ENCODE measurements around the gene BAK1.

The BAK1 gene

DNA sequence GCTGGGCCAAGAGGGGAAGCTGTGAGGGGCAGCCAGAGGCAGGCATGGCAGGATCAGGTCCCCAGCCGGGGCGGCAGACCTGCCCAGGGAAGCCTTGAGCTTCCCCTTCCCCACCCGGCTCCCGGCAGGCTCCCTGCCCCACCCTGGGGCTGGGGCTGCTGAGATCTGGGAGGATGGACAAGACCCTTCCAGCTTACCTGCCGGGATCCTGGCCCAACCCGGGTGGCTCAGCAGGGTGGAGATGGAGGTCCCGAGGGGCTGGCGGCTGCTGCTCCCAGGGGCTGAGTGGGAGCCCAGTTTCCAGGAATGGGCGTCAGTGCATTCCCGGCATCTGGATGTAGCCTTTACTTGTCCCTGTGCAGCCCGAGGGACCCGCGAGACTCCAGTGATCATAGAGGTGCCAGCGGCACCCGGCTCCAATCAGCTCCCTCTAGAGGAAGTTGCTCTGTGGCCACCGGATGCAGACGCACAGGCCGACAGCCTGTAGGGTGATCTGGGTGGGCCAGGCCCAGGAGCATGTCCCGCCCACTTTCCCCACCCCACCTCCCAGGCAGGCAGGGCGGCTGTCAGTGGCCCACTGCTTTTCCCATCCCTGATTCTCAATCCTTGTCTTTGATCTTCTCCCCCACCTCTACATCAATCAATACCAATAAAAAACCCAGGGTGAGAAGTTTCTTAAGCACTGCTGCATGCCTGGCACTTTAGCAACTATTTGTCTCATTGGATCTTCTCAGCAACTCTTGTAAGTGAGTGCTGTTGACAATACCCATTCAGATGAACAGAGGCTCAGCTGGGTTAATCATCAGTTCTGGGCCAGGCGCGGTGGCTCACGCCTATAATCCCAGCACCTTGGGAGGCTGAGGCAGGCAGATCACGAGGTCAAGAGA is at the start of gene BAK1:
Gene BAK1 (minus strand): TSS at position 449 of the 887 bp plus-strand sequence. CDS start 2,672 bp downstream, outside the sequence.
- DNase-seq (ENCODE audit: low spot score), result peak; percentile 97

DNA sequence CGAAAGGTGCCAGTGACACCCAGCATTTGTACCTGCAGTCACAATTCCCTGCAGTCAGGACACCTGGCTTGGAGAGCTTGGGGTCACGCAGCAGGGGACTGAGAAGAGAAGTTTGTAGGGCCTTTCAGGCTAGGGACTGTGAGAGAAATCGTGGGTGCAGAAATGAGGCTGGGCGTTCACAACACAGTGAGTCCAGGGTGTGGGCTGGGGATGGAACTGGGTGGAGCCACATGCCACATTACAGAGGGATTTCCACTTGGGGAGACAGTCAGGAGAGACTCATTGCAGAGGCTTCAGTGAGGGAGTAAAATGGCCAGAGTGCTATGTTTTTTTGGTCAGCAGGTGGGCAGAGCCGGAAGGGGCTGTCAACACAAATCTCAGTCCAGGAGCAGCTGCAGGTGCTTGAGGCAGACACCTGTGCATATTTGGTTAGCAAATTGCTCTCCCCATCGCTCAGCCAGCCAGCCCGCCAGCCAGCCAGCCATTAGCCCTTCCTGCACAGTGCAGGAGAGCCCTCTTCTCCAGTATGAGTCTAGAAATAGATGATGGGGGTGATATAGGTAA is 48.4 kb upstream of the BAK1 start:
- no peak for DNase-seq (ENCODE audit: low spot score)

DNA sequence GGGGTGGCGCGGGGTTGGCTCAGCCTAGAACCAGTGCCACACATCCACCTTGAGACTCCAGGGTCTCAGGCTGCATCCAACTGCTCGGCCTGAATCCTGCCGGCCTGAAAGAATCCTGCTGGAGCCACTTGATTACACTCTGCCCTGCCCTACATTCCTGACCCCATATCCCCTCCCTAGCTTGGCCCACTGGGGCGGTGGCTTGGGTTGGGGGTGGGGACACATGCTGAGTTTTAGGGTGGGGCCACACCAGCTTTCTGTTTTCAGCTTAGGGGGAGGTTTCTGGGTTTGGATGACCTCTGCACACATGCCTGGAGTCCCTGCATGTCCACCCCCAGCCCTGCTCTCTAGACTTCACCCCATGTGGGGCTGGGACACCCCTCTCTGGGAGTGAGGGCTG is 47.8 kb upstream of the BAK1 start:
- no peak for DNase-seq (ENCODE audit: low spot score)

DNA sequence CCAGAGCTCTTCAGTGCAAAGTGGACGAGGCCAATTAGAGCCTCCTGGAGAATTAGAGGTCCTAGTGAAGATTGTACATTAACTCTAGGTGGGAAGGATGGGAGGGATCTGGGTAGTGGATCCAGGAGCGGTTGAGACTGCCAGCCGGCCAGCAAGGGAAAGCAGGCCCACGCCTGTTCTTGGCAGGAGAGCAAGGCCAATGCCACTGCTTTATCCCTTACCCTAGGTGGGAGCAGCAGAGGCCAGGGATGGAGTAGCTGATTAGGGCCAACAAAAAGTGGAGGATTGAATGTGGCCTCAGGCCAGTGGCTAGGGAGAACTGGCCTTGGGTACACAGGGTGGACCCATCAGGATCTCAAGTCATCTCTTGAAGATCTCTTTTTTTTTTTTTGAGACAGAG is 44.8 kb upstream of the BAK1 start:
- no peak for DNase-seq (ENCODE audit: low spot score)

DNA sequence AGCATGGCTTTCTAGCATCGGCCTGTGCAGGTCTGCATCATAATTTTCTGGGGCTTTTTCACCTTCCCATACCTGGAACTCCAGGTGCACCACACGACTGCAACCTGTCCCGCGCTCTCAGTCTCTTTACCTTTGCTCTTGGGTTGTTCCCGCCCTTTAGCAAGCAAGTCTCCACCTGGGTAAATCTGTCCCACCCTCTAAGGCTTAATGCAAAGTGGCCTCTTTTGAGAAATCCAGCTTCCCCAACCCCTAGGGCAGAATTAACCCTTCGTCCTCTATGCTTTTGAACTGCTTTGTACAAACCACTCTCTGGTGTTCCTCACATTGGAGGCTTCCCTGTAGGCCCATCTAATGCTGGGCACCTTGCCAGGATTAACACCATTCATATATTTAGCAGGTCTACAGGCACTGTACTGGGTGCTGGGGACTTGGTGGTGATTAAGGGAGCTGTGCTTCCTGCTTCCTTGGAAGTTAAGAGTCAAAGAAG is 43.9 kb upstream of the BAK1 start:
- DNase-seq (ENCODE audit: low spot score), result no peak

DNA sequence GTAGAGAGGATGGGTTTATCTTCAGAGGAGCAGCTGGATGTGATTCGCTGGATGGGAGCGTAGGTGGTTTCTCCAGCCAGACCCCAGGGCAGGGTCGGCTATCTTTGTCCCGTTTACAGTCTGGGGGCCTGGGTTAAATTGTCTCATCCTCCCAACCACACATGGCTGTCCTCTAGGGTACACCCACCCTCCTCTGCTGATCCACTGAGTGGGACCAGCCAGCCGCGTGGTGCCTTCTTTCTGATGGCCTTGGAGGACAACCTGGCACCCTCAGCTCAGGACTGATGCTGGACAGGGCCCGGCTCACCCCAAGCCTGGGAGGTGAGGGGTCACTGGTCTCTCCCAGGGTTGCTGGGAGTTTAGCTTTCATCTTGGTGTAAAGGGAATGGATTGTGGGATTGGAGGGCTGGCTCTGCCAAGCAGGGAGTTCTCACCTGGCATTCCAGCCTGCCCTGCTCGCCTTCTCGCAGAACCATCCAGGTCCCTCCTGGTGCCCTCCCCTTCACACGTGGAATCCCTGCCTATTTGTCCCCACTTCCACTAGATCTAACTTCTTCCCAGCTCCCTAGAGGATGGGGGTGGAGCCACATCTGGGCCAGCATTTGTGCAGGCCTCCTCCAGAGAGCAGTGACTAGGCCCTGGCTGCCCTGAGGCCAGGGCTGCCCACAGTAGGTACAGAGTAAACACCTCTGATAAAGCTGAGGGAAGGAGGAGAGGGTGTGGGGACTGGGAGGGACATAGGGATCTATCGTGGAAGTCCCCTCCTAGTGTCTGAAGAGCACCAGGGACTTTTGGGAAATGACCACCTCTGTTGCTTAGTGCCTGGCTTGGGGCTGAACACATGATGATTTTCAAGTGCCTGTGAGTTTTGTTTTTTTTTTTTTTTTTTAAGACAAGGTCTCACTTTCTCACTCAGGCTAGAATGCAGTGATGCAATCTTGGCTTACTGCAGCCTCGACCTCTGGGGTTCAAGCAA is 42.7 kb upstream of the BAK1 start:
- no peak for DNase-seq (ENCODE audit: low spot score)

DNA sequence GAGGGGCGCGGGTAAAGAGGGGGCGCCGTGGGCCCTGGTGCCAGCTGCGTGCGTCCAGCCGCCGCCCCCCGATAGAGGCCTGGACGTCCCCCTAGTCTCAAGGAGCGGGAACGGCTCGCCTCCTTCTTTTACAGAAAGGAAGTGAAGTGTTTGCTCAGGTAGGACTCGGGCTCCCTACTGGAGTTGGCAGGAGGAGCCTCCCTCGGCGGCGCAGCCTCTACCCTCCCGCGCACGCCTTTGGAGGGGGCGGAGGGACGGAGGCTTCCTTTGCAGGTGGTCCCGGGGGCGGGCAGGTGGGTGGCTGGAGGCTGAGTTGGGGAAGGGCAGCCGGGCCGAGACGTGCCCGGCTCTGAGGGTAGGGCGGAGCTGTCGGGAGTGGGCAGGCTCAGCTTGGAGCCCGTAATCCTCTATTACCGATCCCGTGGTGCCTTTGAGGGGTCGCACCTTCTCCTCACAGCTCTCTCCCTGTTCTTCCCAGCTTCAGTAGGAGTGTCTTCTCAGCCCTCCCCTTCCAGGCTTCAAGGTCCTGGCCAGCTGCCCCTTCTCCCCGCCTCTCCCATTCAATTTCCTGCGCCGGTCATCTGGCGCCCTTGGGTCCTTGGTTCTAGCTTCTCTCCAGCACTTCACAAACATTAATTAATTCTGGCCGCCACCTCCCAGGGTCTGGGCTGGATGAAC is 41.8 kb upstream of the BAK1 start:
- no peak for DNase-seq (ENCODE audit: low spot score)

DNA sequence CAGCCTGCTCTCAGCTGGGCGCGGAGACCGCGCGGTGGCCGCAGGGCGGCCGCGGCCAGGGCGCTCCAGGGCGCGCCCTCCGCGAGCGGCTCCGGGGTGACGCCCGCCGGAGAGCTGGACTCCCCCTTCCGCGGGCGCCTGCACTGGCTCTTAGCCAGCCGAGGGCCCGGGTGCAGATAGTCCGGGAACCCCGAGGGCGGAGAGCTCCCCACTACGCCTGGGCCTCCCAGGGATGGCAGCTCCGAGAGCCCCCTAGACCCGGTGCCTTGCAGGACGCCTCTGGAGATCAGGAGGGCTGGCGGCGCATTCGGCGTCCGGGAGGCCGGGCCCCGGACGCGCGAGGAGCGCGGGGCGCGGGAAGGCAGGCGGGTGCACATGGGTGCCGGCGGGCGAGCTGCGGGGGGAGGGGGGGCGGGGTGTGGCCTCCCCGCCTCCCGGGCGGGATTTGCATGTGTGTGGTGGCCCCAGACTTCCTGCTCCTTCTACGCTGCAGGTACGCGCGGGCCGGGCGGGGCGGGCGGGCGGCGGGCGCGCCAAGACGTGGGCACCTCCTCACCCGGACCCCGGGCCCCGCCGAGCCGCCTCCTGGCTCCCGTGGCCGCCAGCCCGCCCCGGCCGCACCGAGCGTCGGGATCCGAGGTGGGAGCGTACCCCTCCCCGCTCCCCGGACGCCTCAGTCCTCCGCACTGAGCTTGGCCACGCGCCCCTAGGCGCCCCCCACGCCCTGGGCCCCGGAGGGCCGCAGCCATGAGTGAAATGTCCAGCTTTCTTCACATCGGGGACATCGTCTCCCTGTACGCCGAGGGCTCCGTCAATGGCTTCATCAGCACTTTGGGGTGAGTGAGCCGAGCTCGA is 41.0 kb upstream of the BAK1 start, which contains the start of gene ITPR3:
Gene ITPR3 (plus strand): TSS at position 467 of the 855 bp plus-strand sequence. CDS start 281 bp downstream, at position 748.
- no peak for DNase-seq (ENCODE audit: low spot score)

DNA sequence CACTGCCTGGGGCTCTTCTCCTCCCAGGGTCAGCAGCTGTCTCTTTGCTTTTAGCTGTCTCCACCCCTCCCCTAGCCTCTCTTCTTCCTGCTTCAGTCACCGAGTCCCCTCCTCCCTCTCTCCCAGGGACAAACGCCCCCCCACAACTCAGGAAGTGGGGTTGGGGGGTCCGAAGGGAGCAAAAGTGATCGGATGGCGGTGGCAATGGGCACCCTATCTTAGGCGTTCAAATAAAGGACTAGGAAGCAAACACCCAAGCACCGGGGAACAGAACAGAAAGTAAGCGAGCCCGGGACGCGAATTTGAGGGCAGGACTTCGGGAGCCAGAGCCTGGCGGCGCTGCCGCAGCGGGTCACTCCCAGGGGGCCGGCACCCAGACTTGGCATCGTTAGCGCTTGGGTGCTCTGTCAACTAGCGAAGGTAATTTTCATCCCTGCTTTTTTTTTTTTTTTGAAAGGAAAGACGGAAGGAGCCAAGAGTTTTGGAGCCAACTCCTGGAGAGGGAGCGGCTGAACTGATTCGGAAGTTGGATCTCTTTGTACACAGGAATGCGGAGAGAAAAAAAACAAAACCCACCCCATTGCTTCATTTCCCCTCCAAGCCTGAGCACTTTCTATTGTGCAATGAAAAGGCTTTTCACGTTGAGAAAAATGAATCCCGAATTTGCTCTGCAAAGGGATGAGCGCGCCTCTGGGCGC is 40.2 kb upstream of the BAK1 start:
- DNase-seq (ENCODE audit: low spot score), result no peak

DNA sequence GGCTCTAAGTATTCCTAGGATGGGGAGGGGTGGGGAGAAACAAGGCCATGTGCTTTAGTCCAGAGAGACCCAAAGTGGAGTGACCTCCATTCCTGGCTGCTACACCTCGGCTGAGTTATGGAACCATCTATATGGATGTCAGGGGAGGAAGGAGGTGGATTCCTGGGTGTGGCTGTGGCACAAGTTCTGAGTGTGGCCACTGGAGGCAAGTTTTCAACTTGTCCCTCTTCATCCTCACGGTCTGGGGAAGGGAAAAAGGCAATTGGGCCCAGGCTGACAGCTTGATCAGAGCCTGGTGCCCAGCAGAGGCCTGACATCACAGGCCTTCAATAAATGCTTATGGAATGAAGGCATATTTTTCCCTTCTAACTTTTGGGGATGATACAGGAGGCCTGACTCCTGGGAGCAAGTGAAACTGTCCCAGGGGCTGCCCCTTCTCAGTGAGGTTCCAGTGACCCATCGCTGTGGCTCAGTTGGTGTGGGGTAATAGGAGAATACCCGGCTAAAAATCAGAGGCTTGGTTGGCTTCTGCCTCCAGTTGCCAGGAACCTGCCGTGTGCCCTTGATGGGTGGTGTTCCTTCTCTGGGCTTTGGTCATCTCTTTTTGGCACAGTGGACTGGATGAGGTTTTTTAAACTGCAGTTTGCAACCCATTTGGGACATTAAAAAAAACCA is 39.2 kb upstream of the BAK1 start:
- no peak for DNase-seq (ENCODE audit: low spot score)

DNA sequence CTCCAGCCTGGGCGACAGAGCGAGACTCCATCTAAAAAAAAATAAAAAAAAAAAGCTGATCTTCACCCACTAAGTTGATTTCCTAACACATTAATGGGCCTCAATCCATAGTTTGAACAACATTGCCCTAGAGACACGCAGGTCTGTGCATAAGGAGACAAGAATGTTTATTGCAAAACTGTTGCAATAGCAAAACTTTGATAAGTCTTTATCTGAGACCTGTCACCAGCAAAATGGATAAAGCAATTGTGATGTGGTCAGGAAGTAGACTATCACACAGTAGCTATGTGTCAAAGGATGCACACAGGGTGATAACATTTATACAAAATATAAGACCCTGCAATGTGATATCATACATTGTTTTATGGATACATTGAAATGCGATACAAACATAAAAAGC is 36.8 kb upstream of the BAK1 start:
- no peak for DNase-seq (ENCODE audit: low spot score)

DNA sequence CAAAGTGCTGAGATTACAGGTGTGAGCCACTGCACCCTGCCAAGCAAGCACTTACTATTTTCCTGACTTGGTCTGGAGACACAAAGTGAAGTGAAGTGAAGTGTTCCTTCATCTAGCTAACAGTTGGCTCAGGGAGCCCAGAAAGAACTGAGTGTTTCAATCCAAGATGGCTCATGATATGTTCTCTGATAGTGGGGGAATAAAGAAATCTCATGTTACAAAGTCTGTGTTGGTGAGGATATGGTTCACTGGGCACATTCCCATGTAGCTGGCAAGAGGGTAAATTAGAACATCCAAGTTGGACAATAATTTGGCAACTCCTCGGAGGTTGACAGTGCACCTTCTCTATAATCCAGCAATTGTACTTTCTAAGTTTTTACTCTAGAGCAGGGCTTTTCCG is 36.0 kb upstream of the BAK1 start:
- no peak for DNase-seq (ENCODE audit: low spot score)

DNA sequence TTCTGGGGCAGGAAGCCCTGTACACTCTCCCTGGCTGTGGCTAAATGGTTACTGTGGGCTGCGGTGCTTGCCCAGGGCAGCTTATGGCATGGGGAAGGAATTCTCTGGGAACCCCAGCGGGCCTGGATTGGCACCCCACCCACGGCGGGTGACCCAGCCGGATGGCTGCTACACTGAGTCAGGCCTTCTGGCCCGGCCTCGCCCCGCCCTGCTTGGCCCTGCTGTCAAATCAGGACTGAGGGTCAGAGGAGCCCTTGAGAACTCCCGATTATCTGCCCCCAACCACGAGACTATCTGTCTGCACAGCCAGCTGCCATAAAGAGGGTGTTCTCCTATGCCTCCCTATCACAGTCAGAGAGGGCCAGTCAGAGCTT is 33.7 kb upstream of the BAK1 start:
- no peak for DNase-seq (ENCODE audit: low spot score)

DNA sequence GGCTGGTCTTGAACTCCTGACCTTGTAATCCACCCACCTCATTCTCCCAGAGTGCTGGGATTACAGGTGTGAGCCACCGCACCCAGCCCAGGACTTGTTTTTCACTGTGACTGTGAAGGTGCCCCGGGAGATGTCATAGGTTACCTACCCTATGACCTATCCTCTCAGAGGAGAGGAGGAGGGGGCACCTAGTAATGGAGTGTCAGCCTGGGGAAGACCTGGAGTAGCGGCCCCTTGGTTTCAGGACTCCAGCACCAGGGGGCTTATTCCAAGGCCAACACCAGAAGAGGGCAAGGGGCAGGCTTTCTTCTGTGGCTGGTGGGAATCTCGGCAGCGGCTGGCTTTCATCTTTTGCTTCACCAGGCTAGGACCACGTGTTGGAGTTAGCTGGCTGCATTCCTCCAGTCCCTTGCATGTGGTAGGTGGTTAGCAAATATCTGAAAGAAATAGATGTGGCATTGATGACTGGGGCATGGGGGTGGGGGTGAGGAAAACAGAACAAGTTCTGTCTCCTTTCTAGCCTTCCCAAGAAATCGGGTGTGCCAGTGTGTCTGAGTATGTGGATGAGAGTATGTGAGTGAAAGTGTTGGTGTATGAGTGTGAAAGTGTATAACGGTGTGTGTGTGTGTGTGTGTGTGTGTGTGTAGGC is 33.2 kb upstream of the BAK1 start:
- DNase-seq (ENCODE audit: low spot score), result no peak

DNA sequence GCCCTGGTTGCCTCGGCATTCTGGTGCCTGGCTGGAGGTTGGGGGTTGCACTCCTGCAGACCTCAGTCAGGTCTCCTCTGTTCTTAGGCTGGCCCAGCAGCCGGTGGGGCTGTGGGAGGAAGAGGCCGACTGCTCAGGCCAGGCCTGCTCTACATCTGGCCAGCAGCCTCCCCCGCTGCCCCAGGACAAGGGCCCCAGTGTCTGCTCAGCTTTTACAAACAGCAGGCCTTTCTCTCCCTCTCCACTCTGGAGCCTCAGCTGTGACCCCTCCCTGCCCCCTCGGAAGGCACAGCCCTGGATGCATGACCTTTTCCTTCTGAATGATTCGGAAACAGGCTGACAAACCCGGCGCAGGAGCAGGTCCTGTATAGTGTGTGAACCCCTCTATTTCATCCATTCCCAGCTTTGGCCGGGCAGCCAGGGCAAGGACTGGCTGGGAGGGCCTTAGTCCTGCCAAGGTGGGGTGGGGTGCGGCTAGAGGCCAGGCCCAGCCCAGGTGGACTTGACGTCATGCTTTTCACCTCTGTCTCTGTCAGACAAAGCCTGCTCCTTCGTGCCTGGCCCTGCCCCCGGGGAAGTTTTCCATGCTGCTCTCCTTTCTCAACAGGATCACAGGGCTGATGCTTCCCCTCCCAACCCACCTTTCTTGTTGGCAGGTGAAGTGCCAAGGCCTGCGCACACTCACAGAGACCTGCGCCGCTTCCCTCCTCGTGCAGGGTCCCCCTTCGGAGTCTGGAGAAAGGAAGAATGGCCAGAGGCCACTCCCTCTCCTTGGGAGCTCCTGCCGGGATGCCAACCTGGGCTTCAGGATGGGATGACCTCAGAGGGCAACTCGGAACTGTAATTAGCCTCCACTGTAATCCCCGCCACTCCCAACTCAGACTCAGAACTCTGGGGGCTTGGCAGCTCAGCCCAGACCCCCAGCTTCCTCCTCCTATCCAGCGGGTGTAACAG is 31.0 kb upstream of the BAK1 start:
- peak; percentile 86 for DNase-seq (ENCODE audit: low spot score)

DNA sequence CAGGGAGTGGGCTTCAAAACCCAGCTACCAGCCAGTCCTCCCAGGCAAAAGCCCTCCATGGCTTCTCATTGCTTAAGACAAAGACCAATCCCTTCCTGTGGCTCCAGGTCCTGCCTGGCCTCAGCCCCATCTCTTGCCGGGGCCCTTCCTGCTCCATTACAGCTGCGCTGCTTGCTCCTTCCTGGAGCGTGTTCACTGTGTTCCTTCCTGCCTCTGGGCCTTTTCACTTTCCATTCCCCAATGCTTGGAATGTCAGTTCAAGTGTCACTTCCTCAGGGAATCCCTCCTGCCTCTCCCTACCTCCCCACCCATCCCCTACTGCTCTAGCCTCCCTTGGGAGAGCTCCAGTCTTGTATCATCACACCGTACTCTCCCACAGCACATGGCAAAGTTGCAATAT is 30.0 kb upstream of the BAK1 start:
- DNase-seq (ENCODE audit: low spot score), result no peak

DNA sequence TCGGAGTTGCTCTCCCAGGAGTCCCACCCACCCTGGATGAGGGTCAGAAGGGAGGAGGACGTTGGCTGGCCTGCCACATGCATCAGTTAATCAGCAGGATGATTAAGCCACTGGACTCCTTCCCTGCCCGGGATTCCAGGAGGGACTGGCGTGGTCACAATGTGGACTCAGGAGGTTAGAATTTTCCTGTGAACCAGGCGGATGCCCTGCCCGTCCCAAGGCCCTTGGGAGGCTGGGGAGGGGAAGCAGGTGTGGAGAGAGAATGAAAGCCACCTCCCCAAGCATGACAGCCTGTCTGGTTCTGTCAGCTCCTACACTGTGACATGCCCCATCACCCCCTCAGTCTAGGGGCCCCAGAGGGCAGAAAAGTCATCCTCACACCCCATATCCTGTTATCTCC is 29.5 kb upstream of the BAK1 start:
- DNase-seq (ENCODE audit: low spot score), result no peak

DNA sequence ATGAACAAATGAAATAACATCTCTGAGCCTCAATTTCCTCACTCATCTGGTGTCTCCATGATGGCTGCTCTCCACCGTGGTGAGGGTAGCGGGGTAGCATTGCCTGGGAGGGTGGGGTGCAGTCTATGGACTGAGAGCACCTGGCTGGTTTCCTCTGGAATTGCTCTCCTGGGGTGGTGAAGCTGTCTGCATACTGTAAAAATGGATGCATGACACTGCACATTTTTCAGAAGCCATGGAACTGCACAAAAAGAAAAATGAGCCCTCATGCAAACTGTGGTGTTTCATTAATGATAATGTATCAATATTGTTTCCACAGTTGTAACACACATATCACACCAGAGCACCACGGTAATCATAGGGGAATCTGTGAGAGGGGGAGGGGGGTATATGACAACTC is 28.9 kb upstream of the BAK1 start:
- no peak for DNase-seq (ENCODE audit: low spot score)
